Ectodermal cell (in vitro differentiated cells): Measurements from ENCODE around the gene ZNF407.

Experiments used
- H3K27ac ChIP-seq: 2 replicates; pipeline ENCODE4 v1.7.0; 2013; ENCODE audit warnings: mild to moderate bottlenecking, low read depth, low read length; ENCODE audit not compliant: insufficient read depth, poor library complexity, severe bottlenecking
- H3K27me3 ChIP-seq: 2 replicates; pipeline ENCODE4 v1.7.0; 2013; ENCODE audit warnings: mild to moderate bottlenecking, low read length; ENCODE audit not compliant: insufficient read depth, control insufficient read depth, poor library complexity, severe bottlenecking
- H3K36me3 ChIP-seq: one replicate; pipeline ENCODE4 v1.7.0; 2013; ENCODE audit warnings: low read length; ENCODE audit not compliant: control insufficient read depth, insufficient read depth
- H3K4me1 ChIP-seq: one replicate; pipeline ENCODE4 v1.7.0; 2013; ENCODE audit warnings: low read length; ENCODE audit not compliant: control insufficient read depth, insufficient read depth
- H3K4me3 ChIP-seq: 2 replicates; pipeline ENCODE4 v1.7.0; 2013; ENCODE audit warnings: low read depth, low read length, control low read depth; ENCODE audit not compliant: insufficient read depth
- H3K9me3 ChIP-seq: 2 replicates; pipeline ENCODE4 v1.7.0; 2013; ENCODE audit warnings: mild to moderate bottlenecking, low read length, moderate library complexity; ENCODE audit not compliant: control insufficient read depth
- WGBS, 2 experiments: methylation state at CpG; one replicate each; pipeline ENCODE4 v1.1.7; 2013; ENCODE audit warnings: missing lambda C conversion rate in 2 of 2; 5-methylcytosine and 5-hydroxymethylcytosine counted together

ZNF407 gene

GRCh38 chr18:75054046-75054445 is 456.4 kb downstream of the ZNF407 start:
- no peaks in the 10 kb centered on the region for H3K4me1 ChIP-seq
- 94 to 95% methylated on average over 6 to 7 of the region's 7 CpGs for WGBS, 2 experiments
- no peaks in the 10 kb centered on the region for H3K9me3 ChIP-seq
- no peak overlapping the region for H3K27ac ChIP-seq
- H3K4me3 ChIP-seq, result no peak overlapping the region
- H3K27me3 ChIP-seq, result no peaks in the 10 kb centered on the region
- no peaks in the 10 kb centered on the region for H3K36me3 ChIP-seq

- H3K27me3 ChIP-seq, result no peaks in the 10 kb centered on the region
- H3K36me3 ChIP-seq, result no peaks in the 10 kb centered on the region
- H3K4me3 ChIP-seq, result no peak overlapping the region
- WGBS, 2 experiments, result 93 to 94% methylated on average over 5 of the region's 5 CpGs
- H3K27ac ChIP-seq, result no peak overlapping the region
- H3K9me3 ChIP-seq, result no peaks in the 10 kb centered on the region
- no peaks in the 10 kb centered on the region for H3K4me1 ChIP-seq
Observed at GRCh38 chr18:75054611-75055010, 456.9 kb downstream of the ZNF407 start.

GRCh38 chr18:75057169-75057960 is 459.7 kb downstream of the ZNF407 start:
- no peaks in the 10 kb centered on the region for H3K4me1 ChIP-seq
- H3K36me3 ChIP-seq, result no peaks in the 10 kb centered on the region
- no peak overlapping the region for H3K4me3 ChIP-seq
- no peaks in the 10 kb centered on the region for H3K27me3 ChIP-seq
- no peaks in the 10 kb centered on the region for H3K9me3 ChIP-seq
- 90 to 94% methylated on average over 9 to 10 of the region's 10 CpGs for WGBS, 2 experiments
- H3K27ac ChIP-seq, result no peak overlapping the region

GRCh38 chr18:75060185-75060584 is 462.5 kb downstream of the ZNF407 start:
- no peaks in the 10 kb centered on the region for H3K36me3 ChIP-seq
- no peak overlapping the region for H3K27ac ChIP-seq
- H3K27me3 ChIP-seq, result no peaks in the 10 kb centered on the region
- 96 to 98% methylated on average over 20 to 21 of the region's 21 CpGs for WGBS, 2 experiments
- no peaks in the 10 kb centered on the region for H3K9me3 ChIP-seq
- no peaks in the 10 kb centered on the region for H3K4me1 ChIP-seq
- H3K4me3 ChIP-seq, result no peak overlapping the region

GRCh38 chr18:75062297-75062886 is 464.7 kb downstream of the ZNF407 start:
- Histone ChIP-seq H3K27me3 (no peaks in the 10 kb centered on the region), H3K36me3 (no peaks in the 10 kb centered on the region), H3K4me3 (no peak overlapping the region), H3K9me3 (no peaks in the 10 kb centered on the region), H3K4me1 (no peaks in the 10 kb centered on the region), H3K27ac (no peak overlapping the region)
- WGBS, 2 experiments, result 94 to 97% methylated on average over 15 of the region's 16 CpGs

GRCh38 chr18:75063196-75063595 is 465.5 kb downstream of the ZNF407 start:
- 95 to 96% methylated on average over 27 of the region's 27 CpGs for WGBS, 2 experiments
- H3K36me3 ChIP-seq, result no peaks in the 10 kb centered on the region

GRCh38 chr18:75063615-75064512 is 466.2 kb downstream of the ZNF407 start:
- no peaks in the 10 kb centered on the region for H3K4me1 ChIP-seq
- H3K27me3 ChIP-seq, result no peaks in the 10 kb centered on the region
- no peak overlapping the region for H3K27ac ChIP-seq
- H3K36me3 ChIP-seq, result no peaks in the 10 kb centered on the region
- H3K9me3 ChIP-seq, result no peaks in the 10 kb centered on the region
- 94 to 95% methylated on average over 53 of the region's 53 CpGs for WGBS, 2 experiments
- no peak overlapping the region for H3K4me3 ChIP-seq

More at GRCh38 chr18:75063196-75063595, 465.5 kb downstream of the ZNF407 start:
- Histone ChIP-seq H3K9me3 (no peaks in the 10 kb centered on the region), H3K4me1 (no peaks in the 10 kb centered on the region), H3K27me3 (no peaks in the 10 kb centered on the region), H3K27ac (no peak overlapping the region), H3K4me3 (no peak overlapping the region)

GRCh38 chr18:75064513-75064905 is 466.8 kb downstream of the ZNF407 start:
- H3K4me3 ChIP-seq, result no peak overlapping the region
- no peaks in the 10 kb centered on the region for H3K27me3 ChIP-seq
- no peaks in the 10 kb centered on the region for H3K4me1 ChIP-seq
- H3K27ac ChIP-seq, result no peak overlapping the region
- no peaks in the 10 kb centered on the region for H3K9me3 ChIP-seq
- WGBS, 2 experiments, result 92 to 94% methylated on average over 16 of the region's 16 CpGs
- no peaks in the 10 kb centered on the region for H3K36me3 ChIP-seq

GRCh38 chr18:75065251-75066000 is 467.8 kb downstream of the ZNF407 start:
- Histone ChIP-seq H3K27ac (no peak overlapping the region), H3K4me3 (no peak overlapping the region), H3K4me1 (no peaks in the 10 kb centered on the region), H3K9me3 (no peaks in the 10 kb centered on the region), H3K36me3 (no peaks in the 10 kb centered on the region), H3K27me3 (no peaks in the 10 kb centered on the region)
- 94 to 95% methylated on average over 20 to 21 of the region's 21 CpGs for WGBS, 2 experiments
